HG03045 (cell line): Measurements from ENCODE around the gene MSRB3.
"Not testable (repeated sequence)": the region's sequence is repeated elsewhere in the genome, so short reads cannot be mapped to it uniquely, and the experiment has no call there.

Experiments used
- ATAC-seq: cut with Tn5 transposase; IDR thresholded peaks from one replicate; pipeline ENCODE4 v1.9.1; 2021; ENCODE audit warnings: mild to moderate bottlenecking, moderate library complexity; ENCODE audit not compliant: unreplicated experiment

The MSRB3 gene

DNA sequence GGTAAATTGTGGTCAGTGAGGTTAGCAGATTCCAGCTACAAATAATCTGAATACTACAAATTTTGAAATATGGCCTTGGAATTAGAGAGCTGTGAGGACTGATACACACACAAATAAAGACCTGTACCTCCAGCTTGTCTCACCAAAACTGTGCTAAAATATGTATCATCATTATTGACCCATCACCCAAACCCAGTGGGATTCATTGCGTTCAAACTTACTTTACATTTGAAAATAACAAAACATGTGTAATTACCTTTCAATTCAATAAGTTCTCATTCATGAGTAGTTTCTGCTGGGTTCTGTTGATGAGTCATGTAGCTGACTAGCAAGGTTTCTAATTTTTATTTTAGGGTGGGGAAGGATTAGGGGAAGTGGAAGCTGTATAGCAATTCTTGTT is 170.9 kb downstream of the MSRB3 start:
- no peak for ATAC-seq

DNA sequence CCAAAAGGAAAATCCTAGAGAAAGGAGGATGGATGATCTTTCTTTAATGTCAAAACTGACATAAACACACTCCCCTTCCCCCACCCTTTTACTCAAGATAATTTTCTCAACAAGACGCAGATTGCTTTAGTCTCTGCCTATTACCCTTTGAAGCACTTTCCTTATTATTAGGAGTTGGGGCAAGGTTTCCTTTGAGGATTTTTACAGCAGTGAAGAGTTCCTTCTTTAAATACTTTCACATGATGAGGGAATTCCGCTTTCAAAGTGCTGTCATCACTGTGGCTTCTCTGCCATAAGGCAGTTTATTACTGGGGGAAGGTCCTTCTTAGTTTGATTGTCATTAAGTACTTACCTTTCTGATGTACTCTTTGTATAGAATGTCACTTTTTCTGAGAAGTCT is 172.1 kb downstream of the MSRB3 start:
- no peak for ATAC-seq

DNA sequence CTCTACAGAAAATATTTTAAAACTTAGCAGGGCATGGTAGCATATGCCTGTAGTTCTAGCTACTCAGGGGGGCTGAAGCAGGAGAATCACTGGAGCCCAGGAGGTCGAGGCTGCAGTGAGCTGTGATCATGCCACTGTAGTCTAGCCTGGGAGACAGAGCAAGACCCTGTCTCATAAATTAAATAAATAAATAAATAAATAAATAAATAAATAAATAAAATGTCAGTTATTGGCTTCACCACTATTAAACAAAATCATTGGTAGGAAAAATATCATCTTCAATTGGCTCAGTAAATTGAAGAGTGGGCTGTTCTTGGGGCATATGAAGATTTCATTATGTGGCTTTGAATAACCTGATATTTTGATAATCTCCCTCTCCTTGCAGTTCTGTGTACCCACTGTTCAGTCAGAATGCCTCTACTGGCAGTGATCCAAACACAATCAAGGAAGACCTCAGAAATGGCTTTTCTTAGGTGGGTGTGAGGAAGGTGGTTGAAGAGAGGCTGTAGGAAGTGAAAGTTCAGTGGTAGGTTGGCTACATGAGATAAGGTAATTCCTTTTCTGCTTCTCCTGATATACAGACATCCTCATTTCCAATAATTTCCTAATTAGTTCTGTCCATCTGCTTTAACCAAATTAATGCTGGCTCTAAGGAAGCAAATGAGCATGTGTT is 175.8 kb downstream of the MSRB3 start:
- no peak for ATAC-seq

DNA sequence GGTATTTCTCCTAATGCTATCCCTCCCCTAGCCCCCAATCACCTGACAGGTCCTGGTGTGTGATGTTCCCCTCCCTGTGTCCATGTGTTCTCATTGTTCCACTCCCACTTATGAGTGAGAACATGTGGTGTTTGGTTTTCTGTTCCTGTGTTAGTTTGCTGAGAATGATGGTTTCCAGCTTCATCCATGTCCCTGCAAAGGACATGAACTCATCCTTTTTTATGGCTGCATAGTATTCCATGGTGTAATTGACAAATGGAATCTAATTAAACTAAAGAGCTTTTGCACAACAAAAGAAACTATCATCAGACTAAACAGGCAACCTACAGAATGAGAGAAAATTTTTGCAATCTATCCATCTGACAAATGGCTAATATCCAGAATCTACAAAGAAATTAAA is 178.9 kb downstream of the MSRB3 start:
- not testable (repeated sequence) for ATAC-seq

DNA sequence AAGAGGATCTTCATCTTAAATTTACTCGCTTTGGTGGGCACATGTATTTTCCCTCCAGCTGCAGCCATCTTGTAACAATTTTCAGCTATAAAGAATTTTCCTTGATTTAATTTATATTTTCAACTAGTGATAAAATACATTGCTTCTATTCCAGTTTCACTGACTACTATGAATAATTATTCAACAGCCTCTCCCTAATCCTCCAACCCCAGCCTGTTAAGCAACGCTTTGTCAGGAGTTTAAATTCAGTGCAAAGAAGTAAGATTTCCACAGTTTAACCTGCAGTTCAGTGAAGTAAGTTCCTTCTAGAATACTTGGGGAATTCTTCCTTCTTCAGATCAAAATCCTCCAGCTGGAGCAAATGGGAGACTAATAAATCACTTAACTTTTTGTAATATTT is 180.2 kb downstream of the MSRB3 start:
- no peak for ATAC-seq

DNA sequence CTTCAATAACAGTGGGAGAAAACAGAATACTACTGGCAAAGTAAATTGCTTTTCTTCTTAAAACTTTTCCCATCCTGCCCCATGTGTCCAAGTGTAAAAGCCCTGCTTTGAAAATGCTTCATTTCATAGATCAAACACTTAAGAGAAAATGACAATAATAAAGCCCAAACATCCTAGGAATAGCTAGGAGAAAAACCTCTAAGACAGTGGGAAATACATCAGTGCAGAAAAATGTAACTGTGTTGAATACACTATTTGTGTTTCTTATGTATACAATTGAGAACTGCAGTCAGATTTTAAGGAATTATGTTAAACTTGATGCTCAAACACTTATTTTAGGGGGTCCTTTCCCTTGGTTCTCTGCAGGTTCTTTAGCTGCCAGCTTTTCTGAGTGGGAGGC is 181.1 kb downstream of the MSRB3 start:
- ATAC-seq, result no peak

DNA sequence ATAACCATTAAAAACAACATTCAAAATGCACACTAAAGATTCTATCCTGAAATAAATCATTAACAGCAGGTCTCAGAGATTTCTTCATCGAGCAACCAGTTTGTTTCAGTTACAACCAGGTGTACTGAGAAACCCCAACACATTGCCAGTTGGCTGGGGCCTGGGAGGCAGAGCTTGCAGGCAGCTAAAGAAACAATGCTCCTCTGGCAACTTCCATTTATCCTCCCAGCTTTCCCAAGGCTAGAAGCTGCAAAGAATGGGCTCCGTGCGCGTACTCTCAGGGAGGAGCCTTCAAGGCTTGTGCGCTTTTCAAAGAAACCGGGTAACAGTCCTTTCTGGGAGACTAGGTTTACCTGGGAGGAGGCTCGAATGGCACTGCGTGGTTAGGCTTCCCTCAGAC is 181.6 kb downstream of the MSRB3 start:
- no peak for ATAC-seq

DNA sequence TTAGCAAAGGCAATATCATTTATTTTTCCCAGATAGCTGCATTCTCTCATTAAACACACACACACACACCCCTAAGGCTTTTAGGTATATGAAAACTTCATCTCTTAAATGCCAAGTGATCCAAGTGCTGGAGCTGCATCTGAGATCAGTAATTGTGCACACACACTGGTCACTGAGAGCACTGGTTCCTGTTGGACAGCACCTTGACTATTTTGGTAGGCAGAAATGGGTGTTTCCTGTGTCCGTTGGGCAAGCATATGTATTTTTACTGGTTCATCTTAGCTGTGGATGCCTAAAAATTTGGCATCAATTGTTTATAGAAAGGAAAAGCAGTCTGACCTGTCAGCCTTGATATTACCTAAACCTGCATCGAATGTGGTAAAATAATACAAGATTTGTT is 182.5 kb downstream of the MSRB3 start:
- no peak for ATAC-seq

DNA sequence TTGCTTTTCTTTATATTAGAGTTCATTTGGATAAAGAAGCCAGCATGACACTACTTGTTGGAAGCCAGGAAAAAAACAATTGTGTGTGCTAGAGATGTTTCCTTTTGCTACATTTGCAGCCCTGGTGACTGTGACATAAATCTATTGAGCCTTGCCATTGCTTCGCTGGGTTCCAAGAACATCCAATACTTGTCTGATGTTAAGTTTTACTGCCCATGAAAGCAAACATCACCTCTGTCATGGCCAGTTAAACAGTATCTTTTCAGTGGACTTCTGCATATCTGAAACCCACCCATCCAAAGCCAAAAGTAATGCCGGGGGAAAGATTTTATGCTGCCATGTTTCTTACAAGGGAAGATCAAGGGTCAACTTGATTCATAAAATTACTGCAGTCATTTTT is 184.0 kb downstream of the MSRB3 start:
- no peak for ATAC-seq

DNA sequence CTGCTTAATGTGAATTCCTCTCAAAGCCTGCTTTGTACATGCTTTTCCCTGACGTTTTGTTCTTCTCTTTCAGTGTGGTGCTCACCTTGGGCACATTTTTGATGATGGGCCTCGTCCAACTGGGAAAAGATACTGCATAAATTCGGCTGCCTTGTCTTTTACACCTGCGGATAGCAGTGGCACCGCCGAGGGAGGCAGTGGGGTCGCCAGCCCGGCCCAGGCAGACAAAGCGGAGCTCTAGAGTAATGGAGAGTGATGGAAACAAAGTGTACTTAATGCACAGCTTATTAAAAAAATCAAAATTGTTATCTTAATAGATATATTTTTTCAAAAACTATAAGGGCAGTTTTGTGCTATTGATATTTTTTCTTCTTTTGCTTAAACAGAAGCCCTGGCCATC is 184.6 kb downstream of the MSRB3 start:
- ATAC-seq, result no peak

DNA sequence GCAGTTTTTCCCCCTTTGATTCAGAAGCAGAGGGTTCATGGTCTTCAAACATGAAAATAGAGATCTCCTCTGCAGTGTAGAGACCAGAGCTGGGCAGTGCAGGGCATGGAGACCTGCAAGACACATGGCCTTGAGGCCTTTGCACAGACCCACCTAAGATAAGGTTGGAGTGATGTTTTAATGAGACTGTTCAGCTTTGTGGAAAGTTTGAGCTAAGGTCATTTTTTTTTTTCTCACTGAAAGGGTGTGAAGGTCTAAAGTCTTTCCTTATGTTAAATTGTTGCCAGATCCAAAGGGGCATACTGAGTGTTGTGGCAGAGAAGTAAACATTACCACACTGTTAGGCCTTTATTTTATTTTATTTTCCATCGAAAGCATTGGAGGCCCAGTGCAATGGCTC is 185.1 kb downstream of the MSRB3 start:
- ATAC-seq, result no peak

DNA sequence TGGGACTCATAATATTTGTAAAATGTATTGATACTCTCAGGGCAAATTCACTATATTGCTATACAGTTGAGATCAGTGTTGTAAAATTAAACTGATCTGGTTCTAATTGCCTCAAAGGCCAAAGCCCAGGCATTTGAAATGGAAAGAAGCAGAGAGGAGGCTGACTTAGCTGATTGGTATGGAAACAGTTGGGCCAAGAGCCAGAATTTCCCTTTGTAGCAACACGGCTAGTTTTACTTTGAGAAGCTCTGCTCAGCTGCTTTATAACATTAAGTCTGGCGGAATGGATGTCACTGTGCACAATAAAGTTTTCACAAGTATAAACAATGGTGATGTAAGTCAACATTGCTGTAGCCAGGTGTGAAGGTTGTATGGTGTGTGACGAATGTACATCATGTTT is 186.4 kb downstream of the MSRB3 start:
- no peak for ATAC-seq

DNA sequence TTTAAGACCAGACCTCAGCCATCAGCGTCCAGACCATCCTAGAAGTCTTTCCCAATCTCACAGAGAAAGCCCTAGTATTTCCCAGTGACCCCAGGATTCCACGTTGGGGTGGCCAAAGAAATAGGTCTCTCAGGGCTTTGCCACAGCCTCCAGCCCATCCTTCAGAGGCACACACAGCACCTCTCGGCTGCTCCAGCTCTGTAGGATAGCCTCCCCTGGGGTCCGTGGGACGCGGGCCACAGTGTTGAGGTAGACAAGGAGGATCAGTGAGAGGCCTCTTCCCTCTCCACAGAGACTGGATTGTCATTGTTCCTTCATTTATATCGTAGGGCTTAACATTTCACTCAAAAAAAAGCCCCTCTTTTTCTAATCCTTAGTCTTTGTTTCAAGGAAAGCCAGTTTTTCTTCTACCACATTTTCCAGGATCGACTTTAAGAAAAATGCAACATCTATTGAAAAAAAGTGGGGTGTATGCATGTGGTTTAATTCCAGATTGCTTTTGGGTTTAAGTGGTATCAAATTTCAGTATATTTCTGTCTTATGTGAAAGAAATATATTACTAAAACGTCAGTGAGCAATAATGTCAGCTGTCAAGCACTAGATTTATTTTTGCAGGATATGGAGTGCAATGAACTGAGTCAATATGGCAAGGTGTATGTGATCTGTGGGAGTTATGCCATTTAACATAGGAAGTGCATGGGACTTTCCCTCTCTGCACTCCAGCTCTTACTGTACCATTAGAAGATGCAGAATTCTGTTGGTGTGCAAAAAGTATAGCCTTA is 187.5 kb downstream of the MSRB3 start:
- no peak for ATAC-seq

DNA sequence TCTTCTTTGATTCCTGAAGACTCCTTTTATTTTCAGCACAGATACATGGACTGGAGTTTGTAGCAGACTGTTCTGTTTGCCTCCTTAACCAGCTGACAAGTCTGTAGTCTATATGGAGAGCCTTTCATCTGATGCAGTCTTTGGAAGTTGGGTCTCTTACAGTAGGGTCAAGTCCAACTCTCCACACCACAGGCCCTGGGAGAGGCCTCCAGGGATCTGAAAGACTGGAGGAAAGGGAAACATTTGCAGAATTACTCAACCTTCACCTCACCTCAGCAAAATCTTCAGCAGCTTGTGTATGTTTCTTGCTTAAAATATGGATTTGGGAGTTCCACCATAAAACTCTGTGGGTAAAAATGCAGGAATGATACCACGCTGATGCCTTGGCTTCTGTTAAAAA is 188.4 kb downstream of the MSRB3 start:
- ATAC-seq, result no peak

DNA sequence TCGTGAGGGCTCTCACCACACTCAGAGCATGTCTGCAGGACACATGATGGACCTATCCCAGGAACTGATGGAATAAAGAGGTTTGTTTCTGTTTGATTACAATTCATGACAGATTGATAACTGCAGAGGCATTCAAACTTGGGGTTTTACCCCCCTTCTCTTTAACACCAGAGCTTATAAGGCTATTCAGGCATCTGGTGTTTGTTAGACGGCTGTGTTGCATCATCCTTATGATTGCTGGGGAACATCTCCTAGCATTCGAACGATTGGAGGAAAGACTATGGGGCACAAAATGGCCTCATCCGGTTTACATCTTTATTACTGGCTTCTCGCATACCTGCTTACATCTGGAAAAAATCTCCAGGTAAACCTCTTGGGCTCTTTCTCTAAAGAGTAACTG is 191.8 kb downstream of the MSRB3 start:
- ATAC-seq, result no peak

DNA sequence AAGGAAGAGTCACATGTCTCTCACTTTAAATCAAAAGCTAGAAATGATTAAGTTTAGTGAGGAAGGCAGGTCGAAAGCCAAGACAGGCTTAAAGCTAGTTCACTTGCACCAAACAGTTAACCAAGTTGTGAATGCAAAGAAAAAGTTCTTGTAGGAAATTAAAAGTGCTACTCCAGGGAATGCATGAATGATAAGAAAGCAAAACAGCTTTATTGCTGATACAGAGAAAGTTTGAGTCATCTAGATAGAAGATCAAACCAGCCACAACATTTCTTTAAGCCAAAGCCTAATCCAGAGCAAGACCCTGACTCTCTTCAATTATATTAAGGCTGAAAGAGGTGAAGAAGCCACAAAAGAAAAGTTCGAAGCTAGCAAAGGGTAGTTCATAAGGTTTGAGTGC is 193.6 kb downstream of the MSRB3 start:
- ATAC-seq, result no peak

DNA sequence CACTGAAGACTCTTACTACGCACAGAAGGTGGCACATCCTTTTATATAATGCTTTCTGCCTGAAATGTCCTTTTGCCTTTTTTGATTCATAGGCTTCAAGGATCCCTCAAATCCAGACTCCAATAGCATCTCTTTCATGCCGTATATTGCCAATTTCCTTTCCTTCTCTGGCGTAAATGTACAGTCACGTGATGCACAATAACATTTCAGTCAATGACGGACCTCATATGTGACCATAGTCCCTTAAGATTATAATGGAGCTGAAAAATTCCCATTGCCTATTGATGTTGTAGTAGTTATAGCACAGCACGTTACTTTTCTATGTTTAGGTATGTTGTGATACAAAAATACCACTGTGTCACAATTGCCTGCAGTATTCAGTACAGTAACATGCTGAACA is 196.3 kb downstream of the MSRB3 start:
- ATAC-seq, result no peak

DNA sequence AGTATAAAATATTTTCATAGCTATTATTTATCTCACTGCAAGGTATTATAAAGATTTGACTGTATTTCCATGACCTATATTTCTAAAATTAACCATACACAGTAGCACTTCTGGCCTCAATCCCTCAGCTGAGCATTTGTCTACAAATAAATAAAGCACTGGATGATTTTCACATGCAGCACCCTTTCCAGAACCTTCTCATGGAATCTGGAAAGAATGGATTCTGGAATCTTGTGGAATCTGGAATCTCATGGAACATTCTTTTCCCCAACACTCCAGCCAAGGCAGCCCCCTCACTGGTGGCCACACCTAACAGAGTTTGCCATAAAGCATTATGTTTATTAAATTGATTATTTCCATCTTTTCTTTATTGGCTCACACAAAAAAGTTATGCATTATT is 199.2 kb downstream of the MSRB3 start:
- ATAC-seq, result no peak

DNA sequence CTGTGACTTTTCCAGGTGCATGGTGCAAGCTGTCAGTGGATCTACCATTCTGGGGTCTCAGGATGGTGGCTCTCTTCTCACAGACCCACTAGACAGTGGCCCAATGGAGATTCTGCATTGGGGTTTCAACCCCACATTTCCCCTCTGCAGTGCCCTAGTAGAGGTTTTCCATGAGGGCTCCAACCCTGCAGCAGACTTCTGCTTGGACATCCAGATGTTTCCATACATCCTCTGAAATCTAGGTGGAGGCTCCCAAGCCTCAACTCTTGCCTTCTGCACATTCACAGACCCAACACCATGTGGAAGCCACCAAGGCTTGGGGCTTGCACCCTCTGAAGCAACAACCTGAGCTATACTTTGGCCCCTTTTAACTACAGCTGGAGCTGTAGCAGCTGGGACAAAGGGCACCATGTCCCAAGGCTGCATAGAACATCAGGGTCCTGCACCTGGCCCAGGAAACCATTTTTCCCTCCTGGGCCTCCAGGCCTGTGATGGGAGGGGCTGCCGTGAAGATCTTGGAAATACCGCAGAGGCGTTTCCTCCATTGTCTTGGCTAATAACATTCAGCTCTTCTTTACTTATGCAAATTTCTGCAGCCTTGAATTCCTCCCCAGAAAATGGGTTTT is 205.5 kb downstream of the MSRB3 start:
- ATAC-seq, result not testable (repeated sequence)

DNA sequence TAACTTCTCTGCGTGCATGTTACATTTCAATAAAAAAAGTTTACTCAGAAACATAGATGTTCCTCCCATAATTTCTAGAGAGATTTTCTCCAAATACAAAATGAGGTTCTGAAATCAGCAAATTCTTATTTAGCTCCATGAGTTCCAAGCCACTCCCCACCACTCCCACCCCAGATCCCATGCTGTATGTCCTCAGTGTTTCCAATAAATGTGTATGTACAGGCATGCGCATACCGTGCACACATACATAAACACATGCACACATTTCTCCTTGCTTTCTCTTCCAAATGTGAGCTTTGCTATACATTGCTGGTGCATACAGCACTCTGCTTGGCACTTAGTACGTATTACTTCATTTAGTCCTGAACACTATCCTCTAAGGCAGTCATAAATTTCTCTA is 209.7 kb downstream of the MSRB3 start:
- no peak for ATAC-seq

DNA sequence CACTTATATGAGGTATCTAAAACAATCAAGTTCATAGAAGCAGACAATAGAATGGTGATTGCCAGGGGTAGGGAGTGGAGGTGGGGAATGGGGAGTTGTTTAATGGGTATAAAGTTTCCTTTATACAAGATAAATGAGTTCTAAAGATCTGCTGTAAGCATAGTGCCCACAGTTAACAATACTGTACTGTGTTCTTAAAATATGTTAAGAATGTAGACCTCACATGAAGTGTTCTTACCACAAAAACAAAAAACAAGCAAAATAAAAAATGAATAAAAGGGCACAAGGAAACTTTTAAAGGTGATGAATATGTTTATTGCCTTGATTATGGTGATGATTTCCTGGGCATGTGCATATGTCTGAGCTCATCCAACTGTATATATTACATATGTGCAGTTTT is 211.8 kb downstream of the MSRB3 start:
- ATAC-seq, result no peak
